ENCODE measurements around the gene ZNF266.
A peak's percentile ranks its signal among the peaks of the same experiment; 100 is the strongest.

DNA sequence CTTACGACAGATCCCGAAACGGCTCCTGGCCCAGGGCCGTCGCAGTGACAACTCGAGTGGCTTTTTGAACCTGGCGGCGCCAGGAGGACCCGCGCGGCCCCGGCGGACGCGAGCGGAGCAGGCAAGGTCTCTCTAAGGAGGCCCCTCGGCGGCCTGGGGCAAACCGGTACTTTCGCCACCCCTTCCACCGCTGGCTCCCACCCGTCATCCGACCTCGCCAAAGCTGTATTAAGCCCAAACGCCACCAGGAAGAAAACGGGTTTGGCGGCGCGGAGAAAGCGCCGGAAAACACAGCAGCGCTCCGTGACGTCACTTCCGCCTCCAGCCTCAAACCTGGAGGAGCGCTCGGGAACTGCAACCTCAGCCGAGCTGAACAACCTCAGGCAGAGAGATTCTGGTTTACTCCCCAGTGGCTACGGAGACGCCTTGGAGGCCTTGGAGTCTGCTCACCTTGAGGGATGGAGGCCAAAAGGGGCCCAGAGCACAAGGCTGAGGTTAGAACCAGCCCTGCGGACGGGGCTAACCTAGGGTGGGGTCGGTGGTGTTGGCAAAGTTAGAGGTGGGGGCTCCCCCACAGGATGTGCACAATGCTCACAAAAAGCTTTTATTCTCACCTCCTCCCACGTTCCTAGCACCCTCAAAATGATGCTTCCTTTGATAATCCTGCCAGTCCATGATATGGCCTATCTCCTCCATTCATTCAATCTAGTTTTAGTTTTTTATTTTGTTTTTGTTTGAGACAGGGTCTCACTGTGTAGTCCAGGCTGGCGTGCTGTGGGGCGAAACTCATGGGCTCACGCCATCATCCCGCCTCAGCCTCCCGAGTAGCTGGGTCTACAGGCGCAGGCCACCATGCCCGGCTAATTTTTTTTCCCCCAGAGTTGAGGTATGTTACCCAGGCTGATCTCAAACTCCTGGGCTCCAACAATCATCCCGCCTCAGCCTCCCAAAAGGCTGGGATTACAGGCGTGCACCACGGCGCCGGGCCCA lies at the start of gene ZNF266:
- TF ChIP-seq, protein P1, sequence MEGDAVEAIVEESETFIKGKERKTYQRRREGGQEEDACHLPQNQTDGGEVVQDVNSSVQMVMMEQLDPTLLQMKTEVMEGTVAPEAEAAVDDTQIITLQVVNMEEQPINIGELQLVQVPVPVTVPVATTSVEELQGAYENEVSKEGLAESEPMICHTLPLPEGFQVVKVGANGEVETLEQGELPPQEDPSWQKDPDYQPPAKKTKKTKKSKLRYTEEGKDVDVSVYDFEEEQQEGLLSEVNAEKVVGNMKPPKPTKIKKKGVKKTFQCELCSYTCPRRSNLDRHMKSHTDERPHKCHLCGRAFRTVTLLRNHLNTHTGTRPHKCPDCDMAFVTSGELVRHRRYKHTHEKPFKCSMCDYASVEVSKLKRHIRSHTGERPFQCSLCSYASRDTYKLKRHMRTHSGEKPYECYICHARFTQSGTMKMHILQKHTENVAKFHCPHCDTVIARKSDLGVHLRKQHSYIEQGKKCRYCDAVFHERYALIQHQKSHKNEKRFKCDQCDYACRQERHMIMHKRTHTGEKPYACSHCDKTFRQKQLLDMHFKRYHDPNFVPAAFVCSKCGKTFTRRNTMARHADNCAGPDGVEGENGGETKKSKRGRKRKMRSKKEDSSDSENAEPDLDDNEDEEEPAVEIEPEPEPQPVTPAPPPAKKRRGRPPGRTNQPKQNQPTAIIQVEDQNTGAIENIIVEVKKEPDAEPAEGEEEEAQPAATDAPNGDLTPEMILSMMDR (conservative IDR thresholded peaks at IDR 0.05; ENCODE audit: low read length), result peak; percentile 59
- no peak for TF ChIP-seq EZH2phosphoT487 (IDR thresholded peaks at IDR 0.05; ENCODE audit: borderline replicate concordance, low read depth, low read length)

All from OCI-LY7 (cell line).